Kidney epithelial cell (primary cell): ENCODE measurements around the gene FRMD3. TPM values are rescaled to one million over a fixed set of nuclear protein-coding genes. Genes with fewer than 3 reads are reported as not detected.

Experiments used
- DNase-seq: peaks from one replicate; pipeline ENCODE4 v3.0.0-alpha.2; 2010; ENCODE audit warnings: low read depth
- H3K27me3 ChIP-seq: 2 replicates; pipeline ENCODE4 v1.6.0; 2011; ENCODE audit warnings: low read length; ENCODE audit not compliant: control insufficient read depth, insufficient read depth
- H3K36me3 ChIP-seq: 2 replicates; pipeline ENCODE4 v1.5.1; 2011; ENCODE audit warnings: low read length; ENCODE audit not compliant: control insufficient read depth, insufficient read depth
- H3K4me3 ChIP-seq: 2 replicates; pipeline ENCODE4 v1.5.1; 2011; ENCODE audit warnings: low read depth, mild to moderate bottlenecking, control low read depth, low read length
- CTCF ChIP-seq: IDR thresholded peaks from 2 replicates; pipeline ENCODE4 v1.5.1; 2011; ENCODE audit warnings: mild to moderate bottlenecking, moderate library complexity, low read length, control low read depth, inconsistent platforms; ENCODE audit not compliant: insufficient read depth, poor library complexity, severe bottlenecking
- total RNA-seq: library from RNA; depleted of rRNA; stranded (reverse); fragments of >200 nt; gene quantifications from 2 replicates; pipeline ENCODE4 v1.2.3, GENCODE V29; 2015

Gene FRMD3
- total RNA-seq, 1 donor from 2014 or later: 5.2 TPM

GRCh38 chr9:83472221-83472665, 66.0 kb downstream of the FRMD3 start:
- no peak for TF ChIP-seq CTCF
- DNase-seq: no peak
- no peak overlapping the region for H3K4me3 ChIP-seq
- H3K36me3 ChIP-seq: no peaks in the 10 kb centered on the region
- no peaks in the 10 kb centered on the region for H3K27me3 ChIP-seq

- no peak overlapping the region for H3K4me3 ChIP-seq
- no peaks in the 10 kb centered on the region for H3K27me3 ChIP-seq
- H3K36me3 ChIP-seq: no peaks in the 10 kb centered on the region
- no peak for TF ChIP-seq CTCF
- no peak for DNase-seq
These were observed 67.0 kb downstream of the FRMD3 start for GRCh38 chr9:83471241-83471640.

GRCh38 chr9:83469722-83470121, 68.5 kb downstream of the FRMD3 start:
- no peaks in the 10 kb centered on the region for H3K36me3 ChIP-seq
- no peak for TF ChIP-seq CTCF
- no peaks in the 10 kb centered on the region for H3K27me3 ChIP-seq
- H3K4me3 ChIP-seq: no peak overlapping the region
- no peak for DNase-seq

GRCh38 chr9:83468821-83469220, 69.4 kb downstream of the FRMD3 start:
- no peak for DNase-seq
- no peak overlapping the region for H3K4me3 ChIP-seq
- H3K36me3 ChIP-seq: no peaks in the 10 kb centered on the region
- TF ChIP-seq CTCF: no peak
- H3K27me3 ChIP-seq: no peaks in the 10 kb centered on the region

- DNase-seq: no peak
- no peak overlapping the region for H3K4me3 ChIP-seq
- no peaks in the 10 kb centered on the region for H3K27me3 ChIP-seq
- H3K36me3 ChIP-seq: no peaks in the 10 kb centered on the region
- TF ChIP-seq CTCF: no peak
These were observed 71.3 kb downstream of the FRMD3 start for GRCh38 chr9:83466877-83467276.

GRCh38 chr9:83466351-83466750, 71.8 kb downstream of the FRMD3 start:
- Histone ChIP-seq H3K4me3 (no peak overlapping the region), H3K36me3 (no peaks in the 10 kb centered on the region), H3K27me3 (no peaks in the 10 kb centered on the region)
- TF ChIP-seq CTCF: no peak
- no peak for DNase-seq
